ENCODE results near the gene SLC26A9. TPM values are rescaled to one million over a fixed set of nuclear protein-coding genes. Genes with fewer than 3 reads are reported as not detected.

SLC26A9 gene
- polyA plus RNA-seq, 1 of the 3 experiments (the other 2 are of a cell fraction): not detected

- H3K27ac ChIP-seq (ENCODE audit: low read depth in 2 of 2, low read length in 1 of 2): no peak overlapping the region
- CTCF ChIA-PET: interaction anchor here (0.7 to 10.3 kb wide), 3 partner anchors 56 to 131 kb away, joined by 3 to 271 read pairs (median 6); no protein-coding TSS in a partner anchor
- no peaks in the 10 kb centered on the region for H3F3A ChIP-seq (replicated peaks; ENCODE audit: insufficient read depth)
- H3K27me3 ChIP-seq (ENCODE audit: insufficient read depth): no peaks in the 10 kb centered on the region
- no peaks in the 10 kb centered on the region for H3K9me3 ChIP-seq
- H3K9me2 ChIP-seq: no peaks in the 10 kb centered on the region
- no peak overlapping the region for H2AFZ ChIP-seq (ENCODE audit: low read depth)
- no peaks in the 10 kb centered on the region for H4K20me1 ChIP-seq (ENCODE audit: insufficient read depth)
- H3K79me2 ChIP-seq (ENCODE audit: insufficient read depth): no peaks in the 10 kb centered on the region
- TF ChIP-seq USF1 (IDR thresholded peaks at IDR 0.05; ENCODE audit: borderline replicate concordance, low read depth) (no peak), POLR2AphosphoS5 (IDR thresholded peaks at IDR 0.05; ENCODE audit: low read depth, low read length) (no peak), GABPA (IDR thresholded peaks at IDR 0.05; ENCODE audit: low read depth) (no peak), RAD21 (IDR thresholded peaks at IDR 0.05; ENCODE audit: low read length) (no peak), MXI1 (IDR thresholded peaks at IDR 0.05; ENCODE audit: low read depth, low read length) (no peak), CHD2 (IDR thresholded peaks at IDR 0.05; ENCODE audit: low read length, partially characterized antibody) (no peak), GATA2 (CRISPR knock-in tag; IDR thresholded peaks at IDR 0.05) (no peak), USF2 (IDR thresholded peaks at IDR 0.05; ENCODE audit: borderline replicate concordance, low read depth, low read length) (no peak), ZBTB33 (IDR thresholded peaks at IDR 0.05; ENCODE audit: borderline replicate concordance, low read depth) (no peak), RCOR1 (IDR thresholded peaks at IDR 0.05; ENCODE audit: low read length) (no peak)
- TF ChIP-seq, protein P1, sequence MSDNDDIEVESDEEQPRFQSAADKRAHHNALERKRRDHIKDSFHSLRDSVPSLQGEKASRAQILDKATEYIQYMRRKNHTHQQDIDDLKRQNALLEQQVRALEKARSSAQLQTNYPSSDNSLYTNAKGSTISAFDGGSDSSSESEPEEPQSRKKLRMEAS (IDR thresholded peaks at IDR 0.05; ENCODE audit: low read depth): no peak
- no peak overlapping the region for H3K9ac ChIP-seq
- H3K4me2 ChIP-seq: no peak overlapping the region
- no peak overlapping the region for H3K4me3 ChIP-seq (ENCODE audit: low read depth in 2 of 2, low read length in 1 of 2)
- POLR2A ChIA-PET: no interaction called here
- WGBS (ENCODE audit: low lambda C conversion rate): 58% methylated on average over 5 of the region's 6 CpGs
- DNase-seq: no peak
- H3K4me1 ChIP-seq (ENCODE audit: control insufficient read depth in 1 of 2, insufficient read depth in 2 of 2, low read depth in 1 of 2, low read length in 1 of 2): no peaks in the 10 kb centered on the region
- H3K36me3 ChIP-seq (replicated peaks in 1 of 2; ENCODE audit: control insufficient read depth in 1 of 2, insufficient read depth in 2 of 2, low read length in 1 of 2): no peaks in the 10 kb centered on the region
Observed at GRCh38 chr1:205922806-205923205, 20.4 kb downstream of the SLC26A9 start.

GRCh38 chr1:205922314-205922713 is 20.9 kb downstream of the SLC26A9 start:
- no peaks in the 10 kb centered on the region for H3K9me2 ChIP-seq
- no peak overlapping the region for H3K4me3 ChIP-seq (ENCODE audit: low read depth in 2 of 2, low read length in 1 of 2)
- no peak overlapping the region for H3K9ac ChIP-seq
- no peak for DNase-seq
- no peak overlapping the region for H3K4me2 ChIP-seq
- no peak overlapping the region for H3K27ac ChIP-seq (ENCODE audit: low read depth in 2 of 2, low read length in 1 of 2)
- POLR2A ChIA-PET: no interaction called here
- no peaks in the 10 kb centered on the region for H3K36me3 ChIP-seq (replicated peaks in 1 of 2; ENCODE audit: control insufficient read depth in 1 of 2, insufficient read depth in 2 of 2, low read length in 1 of 2)
- H3K79me2 ChIP-seq (ENCODE audit: insufficient read depth): no peaks in the 10 kb centered on the region
- H3F3A ChIP-seq (replicated peaks; ENCODE audit: insufficient read depth): no peaks in the 10 kb centered on the region
- H4K20me1 ChIP-seq (ENCODE audit: insufficient read depth): no peaks in the 10 kb centered on the region
- no peaks in the 10 kb centered on the region for H3K9me3 ChIP-seq
- CTCF ChIA-PET: interaction anchor here (0.7 to 10.3 kb wide), 3 partner anchors 56 to 131 kb away, joined by 3 to 271 read pairs (median 116); no protein-coding TSS in a partner anchor
- H2AFZ ChIP-seq (ENCODE audit: low read depth): no peak overlapping the region
- H3K4me1 ChIP-seq (ENCODE audit: control insufficient read depth in 1 of 2, insufficient read depth in 2 of 2, low read depth in 1 of 2, low read length in 1 of 2): no peaks in the 10 kb centered on the region
- no peaks in the 10 kb centered on the region for H3K27me3 ChIP-seq (ENCODE audit: insufficient read depth)
- TF ChIP-seq JUND (IDR thresholded peaks at IDR 0.05) (no peak), ZBTB33 (IDR thresholded peaks at IDR 0.05; ENCODE audit: borderline replicate concordance, low read depth) (no peak), GABPA (IDR thresholded peaks at IDR 0.05; ENCODE audit: low read depth) (no peak), CHD2 (IDR thresholded peaks at IDR 0.05; ENCODE audit: low read length, partially characterized antibody) (no peak), TEAD4 (IDR thresholded peaks at IDR 0.05; ENCODE audit: borderline replicate concordance, insufficient read depth) (no peak), PBX3 (IDR thresholded peaks at IDR 0.05) (no peak)
- TF ChIP-seq, protein P2, sequence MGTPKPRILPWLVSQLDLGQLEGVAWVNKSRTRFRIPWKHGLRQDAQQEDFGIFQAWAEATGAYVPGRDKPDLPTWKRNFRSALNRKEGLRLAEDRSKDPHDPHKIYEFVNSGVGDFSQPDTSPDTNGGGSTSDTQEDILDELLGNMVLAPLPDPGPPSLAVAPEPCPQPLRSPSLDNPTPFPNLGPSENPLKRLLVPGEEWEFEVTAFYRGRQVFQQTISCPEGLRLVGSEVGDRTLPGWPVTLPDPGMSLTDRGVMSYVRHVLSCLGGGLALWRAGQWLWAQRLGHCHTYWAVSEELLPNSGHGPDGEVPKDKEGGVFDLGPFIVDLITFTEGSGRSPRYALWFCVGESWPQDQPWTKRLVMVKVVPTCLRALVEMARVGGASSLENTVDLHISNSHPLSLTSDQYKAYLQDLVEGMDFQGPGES (IDR thresholded peaks at IDR 0.05; ENCODE audit: low read depth, low read length): no peak
- TF ChIP-seq, protein P1 (IDR thresholded peaks at IDR 0.05; ENCODE audit: low read depth): no peak
- 76% methylated on average over 6 of the region's 6 CpGs for WGBS (ENCODE audit: low lambda C conversion rate)
